ENCODE data around the gene GRIN2A. TPM values are rescaled to one million over a fixed set of nuclear protein-coding genes. Genes with fewer than 3 reads are reported as not detected.
"Not testable (repeated sequence)": the region's sequence is repeated elsewhere in the genome, so short reads cannot be mapped to it uniquely, and the experiment has no call there.

GRIN2A gene
- polyA plus RNA-seq, 5 donors, result 0.10 to 0.94 (median 0.32) TPM

GRCh38 chr16:9917691-9918090 lies 264.5 kb downstream of the GRIN2A start:
- no peak for DNase-seq

DNA sequence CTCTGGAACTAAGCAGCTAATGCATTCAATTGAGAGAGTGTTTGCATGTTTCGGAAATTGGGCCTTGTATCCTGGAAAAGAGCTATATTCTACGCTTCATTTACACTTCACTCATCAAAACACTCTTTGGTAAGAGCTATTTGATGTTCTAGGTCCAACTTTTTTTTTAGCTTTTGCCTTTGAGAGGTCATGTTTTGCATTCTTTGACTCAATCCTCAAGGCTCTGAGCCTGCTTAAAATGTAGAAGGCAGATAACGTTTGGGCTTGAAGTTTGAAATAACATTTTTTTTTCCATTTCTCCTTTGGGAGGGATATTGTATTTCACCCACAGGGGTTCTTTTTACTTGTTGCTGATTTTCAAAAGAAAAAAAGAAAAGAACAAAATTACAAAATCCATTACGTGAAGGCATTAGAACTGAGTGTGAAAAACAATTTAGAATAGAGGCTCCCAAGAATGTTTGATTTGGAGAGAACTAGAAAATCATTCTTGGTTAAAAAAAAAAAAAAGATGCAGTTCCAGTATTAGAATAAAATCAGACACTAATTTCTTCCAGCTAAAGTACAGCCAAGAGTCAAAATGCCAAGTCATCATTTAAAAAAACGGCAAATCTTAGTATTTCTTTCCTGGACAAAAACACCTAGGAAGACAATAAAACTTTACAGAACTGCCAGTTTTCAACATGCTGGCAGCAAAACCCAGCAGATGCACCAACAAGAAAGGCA lies 268.5 kb downstream of the GRIN2A start:
- DNase-seq, result no peak

GRCh38 chr16:9911989-9912388 lies 270.2 kb downstream of the GRIN2A start:
- no peak for DNase-seq

- DNase-seq, result no peak
Observed at GRCh38 chr16:9911231-9911630, 271.0 kb downstream of the GRIN2A start.

- DNase-seq, result no peak
Observed at GRCh38 chr16:9909072-9909825, 273.0 kb downstream of the GRIN2A start.

DNA sequence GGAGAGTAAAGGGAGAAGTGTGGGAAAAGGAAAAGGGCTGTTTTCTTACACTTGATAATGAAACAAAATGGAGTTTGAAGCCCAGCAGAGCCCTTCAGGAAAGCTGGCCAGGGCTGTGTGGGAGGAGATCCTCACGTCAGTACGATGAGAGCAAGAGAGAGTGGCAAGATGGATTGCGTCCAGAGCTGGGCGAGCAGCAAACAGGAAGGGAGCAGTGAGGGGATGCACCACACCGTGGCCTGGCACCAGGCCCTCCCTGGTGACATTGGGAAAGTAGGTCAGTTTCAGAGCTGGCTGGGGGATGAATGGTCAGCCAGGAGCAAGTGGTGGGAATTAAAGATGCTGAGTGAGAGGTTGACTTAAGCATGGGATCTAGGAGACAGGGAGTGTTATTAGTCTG lies 273.6 kb downstream of the GRIN2A start:
- DNase-seq, result no peak

- DNase-seq, result no peak
Observed at GRCh38 chr16:9907752-9908151, 274.5 kb downstream of the GRIN2A start.

DNA sequence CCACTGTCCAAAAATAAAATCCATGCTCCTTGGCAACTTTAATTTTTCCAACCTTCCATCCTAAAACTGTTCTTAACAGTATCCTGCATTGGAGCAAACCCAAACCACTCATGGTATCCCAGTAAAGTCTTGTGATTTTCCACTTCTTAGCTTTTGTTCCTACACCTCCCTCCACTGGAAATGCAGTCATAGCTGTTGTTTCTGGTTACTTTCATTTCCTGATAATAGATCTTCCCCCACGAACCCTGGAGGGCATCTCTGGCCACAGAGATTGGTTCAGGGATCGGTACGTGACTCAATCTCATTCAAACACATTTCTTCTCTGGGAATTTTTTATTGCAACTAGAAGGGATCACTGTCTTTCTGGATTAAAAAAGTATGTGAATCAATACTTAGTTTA lies 276.0 kb downstream of the GRIN2A start:
- no peak for DNase-seq

- DNase-seq, result no peak
Observed at GRCh38 chr16:9904526-9904925, 277.7 kb downstream of the GRIN2A start.

- no peak for DNase-seq
Observed at GRCh38 chr16:9900576-9900975, 281.7 kb downstream of the GRIN2A start.

- no peak for DNase-seq
Observed at GRCh38 chr16:9898555-9898954, 283.7 kb downstream of the GRIN2A start.

GRCh38 chr16:9898124-9898523 lies 284.1 kb downstream of the GRIN2A start:
- DNase-seq, result no peak

GRCh38 chr16:9895817-9896216 lies 286.4 kb downstream of the GRIN2A start:
- no peak for DNase-seq

DNA sequence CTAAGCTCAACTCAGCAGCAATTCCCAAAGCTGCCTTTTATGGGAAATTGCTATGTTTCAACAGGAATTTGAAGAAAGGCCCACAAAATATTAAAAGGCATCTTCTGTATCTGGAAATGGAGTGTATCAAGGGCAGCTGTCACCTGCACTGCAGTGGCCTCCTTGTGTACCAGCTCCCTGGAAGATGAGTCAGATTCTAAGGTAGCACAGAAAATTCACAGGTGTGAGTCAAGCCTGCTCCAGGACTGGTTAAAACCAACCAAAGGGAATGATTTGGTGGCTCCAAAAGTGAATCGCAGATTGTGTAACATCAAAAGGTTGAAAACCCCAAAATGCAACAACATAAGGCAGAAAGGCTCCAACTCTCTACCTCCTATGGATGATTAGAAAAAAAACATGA lies 296.4 kb downstream of the GRIN2A start:
- no peak for DNase-seq

- no peak for DNase-seq
Observed at GRCh38 chr16:9885467-9885866, 296.8 kb downstream of the GRIN2A start.

- not testable (repeated sequence) for DNase-seq
Observed at GRCh38 chr16:9875981-9876380, 306.2 kb downstream of the GRIN2A start.

DNA sequence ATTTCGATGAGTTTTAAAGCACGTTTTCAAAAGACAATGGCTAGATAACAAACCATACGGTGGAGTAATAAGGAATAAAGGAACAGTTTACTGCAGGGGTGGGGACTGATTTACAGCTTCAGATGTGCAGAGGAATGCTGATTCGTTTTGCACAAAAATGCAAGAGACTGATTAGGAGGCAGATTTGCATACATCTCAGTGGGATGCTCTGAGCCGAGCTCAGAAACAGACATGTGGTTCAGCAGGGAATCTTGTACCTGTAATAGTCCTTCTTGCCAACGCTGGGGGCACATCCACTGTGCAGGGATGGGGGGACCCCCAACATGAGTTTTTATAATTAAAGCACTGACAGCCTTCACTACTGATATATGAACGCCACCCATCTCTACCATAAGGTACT lies 308.0 kb downstream of the GRIN2A start:
- no peak for DNase-seq

- DNase-seq, result no peak
Observed at GRCh38 chr16:9870962-9871361, 311.3 kb downstream of the GRIN2A start.

DNA sequence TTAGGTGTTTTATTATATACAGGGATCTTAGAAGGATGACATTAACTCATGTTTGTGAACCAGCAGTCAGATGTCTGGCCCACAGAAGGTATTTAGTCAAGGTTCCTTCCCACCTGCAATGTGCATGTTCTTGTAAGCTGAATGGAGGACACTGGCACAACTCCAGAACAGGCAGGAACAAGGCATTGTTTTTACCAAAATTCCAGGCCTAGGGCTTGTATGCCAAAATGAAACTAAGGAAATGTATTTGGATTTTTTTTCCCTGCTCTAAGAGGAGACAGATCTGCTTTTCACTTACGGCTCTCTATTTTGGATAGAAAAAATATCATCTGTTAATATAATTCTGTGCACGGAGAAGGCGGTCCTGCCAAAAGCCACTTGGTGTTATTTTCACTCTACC lies 312.5 kb downstream of the GRIN2A start:
- DNase-seq, result no peak

DNA sequence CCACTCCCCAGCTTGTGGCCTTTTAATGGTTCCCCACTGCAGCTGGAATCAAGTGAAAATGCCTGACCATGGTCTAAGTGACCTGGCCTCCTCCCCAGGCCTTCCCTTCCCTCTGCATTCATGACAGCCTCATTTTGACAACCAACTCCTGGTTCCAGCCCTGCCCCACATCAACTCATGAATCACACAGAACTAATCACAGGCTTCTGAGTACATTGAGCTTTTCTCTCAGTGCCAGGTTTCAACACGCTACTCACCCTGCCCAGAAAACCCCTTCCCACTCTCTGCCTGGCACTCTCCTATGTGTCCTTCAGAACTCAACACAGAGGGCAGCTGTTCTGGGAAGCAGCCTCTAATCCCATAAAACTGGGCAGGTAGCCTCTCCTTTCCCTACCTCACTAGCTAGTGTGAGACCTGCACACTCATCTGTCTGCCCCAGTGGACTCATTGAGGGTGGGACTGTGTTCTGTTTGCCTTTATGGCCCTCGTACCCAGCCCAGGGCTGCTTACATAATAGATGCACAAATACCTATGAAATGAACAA lies 313.6 kb downstream of the GRIN2A start:
- no peak for DNase-seq

- DNase-seq, result no peak
Observed at GRCh38 chr16:9867176-9867575, 315.1 kb downstream of the GRIN2A start.

DNA sequence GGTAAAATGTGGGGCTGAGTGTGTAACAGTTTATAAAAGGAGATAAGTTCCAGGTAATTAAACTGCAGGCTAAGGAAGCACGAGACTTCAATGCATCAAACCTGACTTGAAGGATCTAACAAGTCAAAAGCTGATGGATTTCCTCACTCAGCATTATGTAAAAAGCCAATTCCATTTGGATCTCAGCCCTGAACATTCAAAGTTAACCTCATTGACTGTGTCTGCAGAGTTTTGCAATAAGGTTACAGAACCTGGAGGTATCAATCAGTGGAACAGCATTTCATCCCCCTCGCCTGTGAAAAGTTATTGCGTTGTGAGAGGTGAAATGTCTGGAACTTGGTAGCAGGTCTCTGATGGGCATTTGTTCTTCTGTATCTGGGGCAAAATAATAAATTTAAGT lies 317.8 kb downstream of the GRIN2A start:
- no peak for DNase-seq

DNA sequence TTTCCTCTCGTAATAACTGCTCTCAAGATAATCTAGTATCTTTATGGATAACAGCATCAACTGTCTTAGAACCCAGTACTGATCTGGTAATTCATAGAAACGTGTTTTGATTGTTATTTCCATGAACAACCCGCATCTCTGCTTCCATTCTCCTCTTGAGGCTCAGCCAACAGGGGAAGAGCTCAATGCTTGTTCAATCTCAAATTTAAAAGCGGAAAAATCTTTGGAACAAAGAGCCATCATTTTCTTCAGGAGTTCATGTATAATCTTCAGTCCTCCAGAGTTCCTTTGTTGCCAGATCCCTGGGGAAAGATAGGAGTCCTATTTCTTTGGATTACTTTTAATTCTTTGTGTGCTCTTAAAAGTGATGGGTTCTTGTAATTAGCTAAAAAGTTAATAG lies 319.9 kb downstream of the GRIN2A start:
- no peak for DNase-seq

All from right lung (tissue), 5 donors.